GM18873 (cell line): ENCODE data around the gene MICALL2.

Experiments used
- ATAC-seq: cut with Tn5 transposase; IDR thresholded peaks from one replicate; pipeline ENCODE4 v1.9.1; 2021; ENCODE audit warnings: mild to moderate bottlenecking, moderate library complexity, moderate number of reproducible peaks; ENCODE audit not compliant: unreplicated experiment, low FRiP score

Gene MICALL2

GRCh38 chr7:1470901-1471300 lies 11.6 kb upstream of the MICALL2 start:
- no peak for ATAC-seq

DNA sequence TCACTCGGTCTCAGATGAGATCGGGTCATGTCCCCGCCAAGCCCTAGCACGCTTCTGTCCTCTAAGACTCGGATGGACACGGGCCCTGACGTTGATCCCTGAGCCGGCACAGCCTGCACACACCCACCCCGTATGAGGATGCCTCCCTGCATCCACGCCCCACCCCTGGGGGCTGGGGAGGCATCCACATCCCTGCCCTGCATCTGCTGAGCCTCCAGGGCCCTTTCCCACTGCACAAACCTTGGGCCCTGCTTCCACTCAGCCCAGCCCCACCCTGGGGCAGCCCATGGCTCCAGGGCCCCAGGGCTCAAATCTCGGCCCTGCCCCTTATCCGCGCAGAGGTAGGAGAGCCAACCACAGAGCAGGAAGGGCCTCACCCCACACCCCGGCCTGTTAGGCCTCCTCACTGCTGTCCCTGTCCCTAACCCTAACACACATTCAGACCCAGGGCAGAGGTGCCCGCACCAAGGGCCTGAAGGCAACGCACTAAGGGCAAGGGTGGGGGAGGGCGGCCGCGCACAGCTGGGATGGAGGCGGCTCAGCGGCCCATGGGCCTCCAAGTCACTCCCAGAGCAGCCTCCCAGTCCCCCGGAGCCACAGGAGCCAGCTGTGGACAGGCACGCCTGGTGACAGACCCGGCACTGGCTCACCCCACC lies 9.5 kb upstream of the MICALL2 start:
- ATAC-seq = no peak

DNA sequence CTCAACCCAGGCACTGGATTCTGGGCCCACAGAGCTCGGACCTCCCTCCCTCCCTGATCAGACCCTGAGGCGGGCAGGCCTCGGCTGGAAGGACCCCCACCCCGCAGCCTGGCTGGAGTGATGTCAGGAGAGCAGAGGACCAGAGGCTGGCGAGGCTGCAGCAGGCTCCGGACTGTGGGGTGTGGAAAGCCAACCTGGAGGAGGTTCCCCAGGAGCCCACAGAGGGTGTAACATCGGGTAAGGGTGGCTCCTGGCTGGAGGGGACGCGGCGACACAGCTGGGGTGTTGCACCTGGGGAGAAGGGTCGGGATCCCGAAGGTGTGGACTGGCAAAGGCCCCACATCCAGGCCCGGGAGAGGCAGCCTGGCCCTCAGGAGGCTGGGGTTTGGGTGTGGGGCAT lies 8.9 kb upstream of the MICALL2 start:
- no peak for ATAC-seq

- no peak for ATAC-seq
Observed at GRCh38 chr7:1466524-1467271, 7.4 kb upstream of the MICALL2 start.

GRCh38 chr7:1464694-1465093 lies 5.4 kb upstream of the MICALL2 start:
- ATAC-seq = no peak

- ATAC-seq = no peak
Observed at GRCh38 chr7:1463676-1464223, 4.5 kb upstream of the MICALL2 start.

DNA sequence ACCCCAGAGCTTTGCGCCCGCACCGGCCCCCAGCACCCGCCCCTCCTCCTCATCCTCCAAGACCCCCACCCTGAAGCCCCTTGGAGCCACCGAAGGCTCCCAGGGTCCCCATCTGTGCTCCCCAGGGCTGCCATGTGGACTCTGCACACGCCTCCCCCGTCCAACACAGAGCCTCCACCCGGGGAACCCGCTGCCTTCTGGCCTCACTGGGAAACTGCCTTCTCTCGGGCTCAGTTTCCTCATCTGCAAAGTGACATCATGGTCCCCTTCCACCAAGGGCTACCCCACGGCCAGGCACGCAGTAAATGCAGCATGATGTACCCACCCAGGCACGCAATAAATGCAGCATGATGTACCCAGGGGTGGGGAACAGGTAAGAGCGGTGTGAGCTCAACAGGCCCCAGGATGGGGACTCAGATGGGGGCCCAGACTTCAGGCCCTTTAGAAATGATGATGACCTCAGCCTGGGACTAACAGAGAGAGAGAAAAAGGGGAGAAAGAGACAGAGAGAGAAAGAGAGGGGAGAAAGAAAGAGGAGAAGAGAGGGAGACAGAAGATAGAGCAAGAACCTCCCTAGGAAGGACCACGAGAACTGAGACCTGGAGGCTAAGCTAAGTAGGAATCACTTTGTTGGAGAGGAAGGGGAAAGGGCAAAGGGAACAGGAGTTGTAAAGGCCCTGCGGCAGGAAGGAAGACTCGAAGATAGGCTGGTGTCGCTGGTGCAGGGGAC lies 2.5 kb upstream of the MICALL2 start:
- ATAC-seq = no peak

- no peak for ATAC-seq
Observed at GRCh38 chr7:1460821-1461645, 1.8 kb upstream of the MICALL2 start.

- no peak for ATAC-seq
Observed at GRCh38 chr7:1459920-1460820, 900 bp upstream of the MICALL2 start.

GRCh38 chr7:1459512-1459892 lies 232 bp upstream of the MICALL2 start:
- peak; percentile 87 for ATAC-seq

DNA sequence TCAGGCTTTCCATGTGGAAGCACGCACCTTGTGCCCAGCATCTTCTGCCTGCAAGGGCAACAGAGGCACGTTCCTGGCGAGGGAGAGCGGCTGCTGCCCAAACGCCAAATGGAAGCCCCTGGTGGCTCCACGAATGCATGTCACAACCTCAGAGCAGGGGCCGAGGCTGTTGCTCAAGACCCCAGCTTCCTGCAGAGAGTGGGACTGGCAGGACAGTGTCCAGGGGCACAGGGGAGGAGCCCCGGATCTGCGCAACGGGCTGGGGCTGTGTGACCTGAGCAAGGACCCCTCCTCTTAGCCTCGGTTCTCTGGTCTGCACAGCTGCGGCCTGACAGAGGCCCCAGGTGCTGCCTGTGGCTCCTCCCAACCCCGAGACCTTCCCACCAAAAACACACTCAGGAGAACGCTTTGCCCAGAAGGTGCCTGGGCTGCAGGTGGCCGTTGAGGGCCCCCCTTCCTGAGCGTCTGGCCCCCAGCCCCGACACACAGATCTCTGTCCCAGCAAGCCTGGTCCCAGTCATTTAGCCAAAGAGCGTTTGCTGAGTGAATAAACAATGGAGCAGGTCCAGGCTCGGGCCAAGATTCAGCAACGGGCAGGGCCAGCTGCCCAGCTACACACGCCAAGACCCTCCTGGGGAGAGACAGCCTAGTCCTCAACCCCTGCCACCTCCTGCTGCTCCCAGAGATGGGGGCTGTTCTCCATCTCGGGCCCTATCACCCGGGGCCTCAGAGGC lies 1.2 kb downstream of the MICALL2 start:
- no peak for ATAC-seq

- no peak for ATAC-seq
Observed at GRCh38 chr7:1457059-1457948, 2.0 kb downstream of the MICALL2 start.

DNA sequence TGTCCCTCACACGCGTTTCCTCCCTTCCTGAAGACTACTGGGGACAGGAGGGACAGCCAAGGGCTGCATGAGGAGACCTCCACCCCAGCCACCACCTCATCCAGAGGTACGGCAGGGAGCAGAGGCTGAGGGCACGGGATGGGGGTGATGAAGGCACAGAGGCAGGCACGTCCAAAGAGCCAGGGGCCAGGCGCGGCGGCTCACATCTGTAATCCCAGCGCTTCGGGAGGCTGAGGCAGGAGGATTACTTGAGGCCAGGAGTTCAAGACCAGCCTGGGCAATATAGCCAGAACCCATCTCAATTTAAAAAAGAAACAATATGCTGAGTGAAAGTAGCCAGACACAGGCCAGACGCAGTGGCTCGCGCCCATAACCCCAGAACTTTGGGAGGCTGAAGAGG lies 3.3 kb downstream of the MICALL2 start:
- no peak for ATAC-seq

GRCh38 chr7:1455241-1455939 lies 3.9 kb downstream of the MICALL2 start:
- no peak for ATAC-seq

- ATAC-seq = no peak
Observed at GRCh38 chr7:1454542-1454941, 4.7 kb downstream of the MICALL2 start.

DNA sequence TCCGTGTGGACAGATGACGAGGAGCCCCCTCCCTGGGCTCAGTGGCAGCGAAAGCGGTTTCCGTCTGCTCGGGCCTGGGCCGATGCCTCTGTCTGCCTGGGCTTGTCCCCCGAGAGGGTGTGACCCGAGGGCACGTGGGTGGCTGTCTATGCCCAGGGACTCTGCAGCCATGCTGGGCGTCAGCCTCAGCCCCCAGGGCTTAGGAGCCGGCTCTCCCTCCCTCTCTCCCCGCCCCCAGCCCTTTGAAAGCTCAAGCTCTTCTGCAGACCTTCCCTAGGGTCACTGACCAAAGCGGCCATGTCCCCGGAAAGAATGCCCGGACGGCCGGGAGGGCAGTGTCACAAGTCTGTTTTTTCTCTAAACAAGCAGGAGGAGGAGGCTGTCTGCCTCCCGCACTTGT lies 7.1 kb downstream of the MICALL2 start:
- ATAC-seq = no peak

DNA sequence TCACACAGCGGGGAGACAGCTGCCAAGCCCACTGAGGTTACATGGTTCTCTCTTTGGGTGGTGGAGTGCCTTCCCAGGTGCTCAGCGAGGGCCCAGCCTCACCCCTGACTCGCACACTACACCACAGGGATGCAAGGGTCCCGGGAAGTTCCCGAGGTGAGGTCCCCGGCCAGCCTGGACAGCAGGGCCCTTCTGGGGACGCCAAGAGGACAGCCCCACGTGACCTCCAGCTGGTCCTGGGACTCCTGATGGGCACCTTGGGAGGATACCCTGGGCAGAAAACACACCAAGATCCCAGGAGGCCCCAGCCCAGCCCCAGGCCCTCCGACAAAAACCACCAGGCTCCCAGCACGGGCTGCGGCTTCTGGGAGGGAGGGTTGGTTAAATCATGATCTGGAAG lies 8.3 kb downstream of the MICALL2 start:
- ATAC-seq = no peak
